ENCODE measurements around the gene HIBADH. TPM values are rescaled to one million over a fixed set of nuclear protein-coding genes. Genes with fewer than 3 reads are reported as not detected.

HIBADH gene
- total and polyA plus RNA-seq, 9 of the 15 experiments (the other 6 are each of a cell fraction or from before 2014, with no cell fraction given): 10.7 to 67.8 (median 36.9) TPM

GRCh38 chr7:27700501-27700900 lies 37.8 kb upstream of the HIBADH start (continued):
- no peak for TF ChIP-seq SRF (CRISPR knock-in tag; IDR thresholded peaks at IDR 0.05)
- no peak for TF ChIP-seq EHMT2 (IDR thresholded peaks at IDR 0.05)
- no peak for TF ChIP-seq ARID1B (IDR thresholded peaks at IDR 0.05)
- TF ChIP-seq CXXC5 (CRISPR knock-in tag; IDR thresholded peaks at IDR 0.05): no peak
- TF ChIP-seq ZNF146 (CRISPR knock-in tag; IDR thresholded peaks at IDR 0.05; ENCODE audit: unreplicated experiment): no peak
- TF ChIP-seq NFXL1 (CRISPR knock-in tag; IDR thresholded peaks at IDR 0.05): no peak
- no peak for TF ChIP-seq HNRNPH1 (optimal IDR thresholded peaks at IDR 0.05; ENCODE audit: low read depth, low read length)
- no peak for TF ChIP-seq NR2F6 (CRISPR knock-in tag; IDR thresholded peaks at IDR 0.05)
- TF ChIP-seq HNRNPL (IDR thresholded peaks at IDR 0.05; ENCODE audit: low read depth, low read length): no peak

GRCh38 chr7:27699751-27700150 lies 37.1 kb upstream of the HIBADH start:
- Histone ChIP-seq H3K4me2 (ENCODE audit: insufficient read depth, low read length) (no peak overlapping the region), H3K4me1 (replicated peaks in 1 of 2; ENCODE audit: control insufficient read depth in 2 of 2, insufficient read depth in 2 of 2, low read length in 2 of 2) (no peaks in the 10 kb centered on the region; a peak in 1 of 5 replicates), H3K9me3 (replicated peaks; ENCODE audit: control insufficient read depth, insufficient read depth, low read depth, low read length) (no peaks in the 10 kb centered on the region), H3K36me3 (ENCODE audit: control insufficient read depth, insufficient read depth, low read length) (no peaks in the 10 kb centered on the region), H3K79me2 (ENCODE audit: control insufficient read depth, insufficient read depth, low read length) (no peaks in the 10 kb centered on the region), H3K9ac (ENCODE audit: insufficient read depth in 1 of 2, low read depth in 2 of 2, low read length in 2 of 2) (no peak overlapping the region), H3K4me3 (no peak overlapping the region), H2AFZ (ENCODE audit: low read depth, low read length) (no peak overlapping the region), H3K27ac (ENCODE audit: extremely low read depth, low read depth, low read length) (no peak overlapping the region), H4K20me1 (replicated peaks; ENCODE audit: control insufficient read depth, insufficient read depth, low read length) (no peaks in the 10 kb centered on the region), H3K9me1 (ENCODE audit: control insufficient read depth, insufficient read depth, low read length) (no peaks in the 10 kb centered on the region), H3K27me3 (ENCODE audit: control insufficient read depth in 2 of 2, insufficient read depth in 2 of 2, low read length in 2 of 2) (no peaks in the 10 kb centered on the region; a peak in 1 of 5 replicates)
- no TSS peak for BruUV-seq (replicated peaks)
- in situ Hi-C loops (cut with MboI) (no loop called here), intact Hi-C loops (cut with micrococcal nuclease) (no loop called here)
- ATAC-seq: no peak
- 61% methylated on average over 2 of the region's 2 CpGs for WGBS (ENCODE audit: insufficient coverage, low coverage, missing lambda C conversion rate)
- ChIA-PET POLR2A (interaction anchor here (0.7 kb wide), 1 partner anchor 37 kb away, joined by 3 read pairs; no protein-coding TSS in a partner anchor), CTCF (ENCODE audit: low intra/inter-chr PET ratio) (no interaction called here)
- FAIRE-seq: no peak
- DNase-seq (ENCODE audit: extremely low read depth in 1 of 4, low spot score in 3 of 4): no peak
- no peak for TF ChIP-seq BACH1 (tag; IDR thresholded peaks at IDR 0.05)
- TF ChIP-seq ARNT (IDR thresholded peaks at IDR 0.05): no peak
- no peak for TF ChIP-seq ZBTB17 (CRISPR knock-in tag; IDR thresholded peaks at IDR 0.05)
- no peak for TF ChIP-seq E2F3 (CRISPR knock-in tag; IDR thresholded peaks at IDR 0.05)
- TF ChIP-seq CHD1 (IDR thresholded peaks at IDR 0.05; ENCODE audit: low read length): no peak
- TF ChIP-seq FOXP4 (CRISPR knock-in tag; IDR thresholded peaks at IDR 0.05; ENCODE audit: borderline replicate concordance): no peak
- TF ChIP-seq KLF10 (CRISPR knock-in tag; IDR thresholded peaks at IDR 0.05): no peak
- TF ChIP-seq CSDE1 (IDR thresholded peaks at IDR 0.05): no peak
- TF ChIP-seq SP1 (CRISPR knock-in tag; IDR thresholded peaks at IDR 0.05): no peak
- no peak for TF ChIP-seq KAT8 (IDR thresholded peaks at IDR 0.05; ENCODE audit: low read depth)
- no peak for TF ChIP-seq FOXP1 (CRISPR knock-in tag; IDR thresholded peaks at IDR 0.05)
